Stimulated activated CD8-positive, alpha-beta memory T cell treated with anti-CD3 and anti-CD28 coated beads, Interleukin-15, amount 100 ng/mL, for 4 hours (primary cell): ENCODE measurements around the gene IL23R.
A peak's percentile ranks its signal among the peaks of the same experiment; 100 is the strongest.
"Not testable (repeated sequence)": the region's sequence is repeated elsewhere in the genome, so short reads cannot be mapped to it uniquely, and the experiment has no call there.

Source experiments
- DNase-seq, 2 donors: peaks; one replicate each; pipeline ENCODE4 v3.0.0-alpha.2; 2020; ENCODE audit warnings: low read depth in 2 of 2

IL23R gene

GRCh38 chr1:67192902-67193301, 26.6 kb downstream of the IL23R start:
- no peak for DNase-seq

- DNase-seq = no peak
Measured at GRCh38 chr1:67193704-67194103, 27.4 kb downstream of the IL23R start.

GRCh38 chr1:67194209-67194863, 28.1 kb downstream of the IL23R start:
- no peak for DNase-seq

GRCh38 chr1:67200755-67201154, 34.5 kb downstream of the IL23R start:
- no peak for DNase-seq

- no peak for DNase-seq
Measured at GRCh38 chr1:67201891-67202290, 35.6 kb downstream of the IL23R start.

- DNase-seq = no peak
Measured at GRCh38 chr1:67204298-67204980, 38.2 kb downstream of the IL23R start.

- DNase-seq = not testable (repeated sequence)
Measured at GRCh38 chr1:67207398-67207797, 41.1 kb downstream of the IL23R start.

- no peak for DNase-seq
Measured at GRCh38 chr1:67208217-67208616, 42.0 kb downstream of the IL23R start.

GRCh38 chr1:67209521-67209920, 43.3 kb downstream of the IL23R start:
- no peak for DNase-seq

- DNase-seq = no peak
Measured at GRCh38 chr1:67211589-67212563, 45.6 kb downstream of the IL23R start.

GRCh38 chr1:67213164-67213563, 46.9 kb downstream of the IL23R start:
- DNase-seq = no peak

- DNase-seq = no peak
Measured at GRCh38 chr1:67213948-67214347, 47.7 kb downstream of the IL23R start.

GRCh38 chr1:67214420-67215174, 48.3 kb downstream of the IL23R start:
- DNase-seq = peak in 1 of 2 donors; percentile 30

GRCh38 chr1:67216401-67216800, 50.1 kb downstream of the IL23R start:
- no peak for DNase-seq

- DNase-seq = no peak
Measured at GRCh38 chr1:67217417-67217816, 51.2 kb downstream of the IL23R start.

- DNase-seq = no peak
Measured at GRCh38 chr1:67217938-67218337, 51.7 kb downstream of the IL23R start.

- DNase-seq = no peak
Measured at GRCh38 chr1:67224856-67225255, 58.6 kb downstream of the IL23R start.

GRCh38 chr1:67226688-67227087, 60.4 kb downstream of the IL23R start:
- no peak for DNase-seq

- no peak for DNase-seq
Measured at GRCh38 chr1:67227196-67227595, 60.9 kb downstream of the IL23R start.

- DNase-seq = no peak
Measured at GRCh38 chr1:67228791-67229190, 62.5 kb downstream of the IL23R start.

- no peak for DNase-seq
Measured at GRCh38 chr1:67230539-67230938, 64.3 kb downstream of the IL23R start.

- DNase-seq = no peak
Measured at GRCh38 chr1:67236277-67236676, 70.0 kb downstream of the IL23R start.
